Hepatocyte (in vitro differentiated cells): ENCODE data around the gene GTPBP2. TPM values are rescaled to one million over a fixed set of nuclear protein-coding genes. Genes with fewer than 3 reads are reported as not detected.

Experiments
- DNase-seq: peaks from one replicate; pipeline ENCODE4 v3.0.0-alpha.2; 2016; ENCODE audit warnings: low spot score
- H2AFZ ChIP-seq: fragments of 200-600 bp; sonication (generic); 2 replicates; pipeline ENCODE4 v1.6.0; 2016; ENCODE audit warnings: antibody characterized with exemption, mild to moderate bottlenecking
- H3K27ac ChIP-seq: fragments of 200-600 bp; sonication (generic); 2 replicates; pipeline ENCODE4 v1.5.1; 2016; ENCODE audit warnings: mild to moderate bottlenecking
- H3K27me3 ChIP-seq: fragments of 200-600 bp; sonication (generic); 2 replicates; pipeline ENCODE4 v1.6.1; 2016
- H3K36me3 ChIP-seq: fragments of 200-600 bp; sonication (generic); replicated peaks from 2 replicates; pipeline ENCODE4 v1.5.1; 2016; ENCODE audit warnings: low read depth; ENCODE audit not compliant: insufficient read depth
- H3K4me1 ChIP-seq: fragments of 200-600 bp; sonication (generic); 2 replicates; pipeline ENCODE4 v1.5.1; 2016; ENCODE audit warnings: mild to moderate bottlenecking, moderate library complexity; ENCODE audit not compliant: insufficient read depth
- H3K4me2 ChIP-seq: fragments of 200-600 bp; sonication (generic); 2 replicates; pipeline ENCODE4 v1.6.0; 2016
- H3K4me3 ChIP-seq: fragments of 200-600 bp; sonication (generic); 2 replicates; pipeline ENCODE4 v1.5.1; 2016; ENCODE audit warnings: mild to moderate bottlenecking
- H3K79me2 ChIP-seq: fragments of 200-600 bp; sonication (generic); 2 replicates; pipeline ENCODE4 v1.6.0; 2017; ENCODE audit warnings: mild to moderate bottlenecking
- H3K9me2 ChIP-seq: fragments of 200-600 bp; sonication (generic); replicated peaks from 2 replicates; pipeline ENCODE4 v1.6.0; 2017; ENCODE audit warnings: mild to moderate bottlenecking; ENCODE audit not compliant: insufficient read depth
- H3K9me3 ChIP-seq: fragments of 200-600 bp; sonication (generic); 2 replicates; pipeline ENCODE4 v1.5.1; 2016; ENCODE audit warnings: low read depth, mild to moderate bottlenecking
- H4K20me1 ChIP-seq: fragments of 200-600 bp; sonication (generic); 2 replicates; pipeline ENCODE4 v1.6.0; 2016; ENCODE audit warnings: mild to moderate bottlenecking; ENCODE audit not compliant: insufficient read depth, poor library complexity, severe bottlenecking
- EZH2 ChIP-seq: fragments of 200-600 bp; sonication (generic); IDR thresholded peaks from 2 replicates; pipeline ENCODE4 v1.6.1; 2016; ENCODE audit warnings: antibody characterized with exemption, mild to moderate bottlenecking, borderline replicate concordance
- EZH2phosphoT487 ChIP-seq: fragments of 200-600 bp; sonication (generic); IDR thresholded peaks from one replicate; pipeline ENCODE4 v1.6.1; 2018; ENCODE audit warnings: antibody characterized with exemption, mild to moderate bottlenecking, low read depth, moderate library complexity; ENCODE audit not compliant: unreplicated experiment, severe bottlenecking
- WGBS: methylation state at CpG from one replicate; pipeline ENCODE4 v1.1.6; 2016; ENCODE audit warnings: low lambda C conversion rate; ENCODE audit errors: missing lambda C conversion rate; 5-methylcytosine and 5-hydroxymethylcytosine counted together
- polyA plus RNA-seq: library from polyadenylated mRNA; unstranded; fragments of >200 nt; fragmentation: Nextera tagmentation; extraction: Ambion mirVana; gene quantifications from 2 replicates; pipeline ENCODE4 v1.2.1, GENCODE V29; 2016
- total RNA-seq: library from RNA; depleted of rRNA; stranded (reverse); fragments of >200 nt; gene quantifications from 2 replicates; pipeline ENCODE4 v1.2.3, GENCODE V29; 2014
- TF ChIP-seq, protein P1 (sequence below): fragments of 200-600 bp; sonication (generic); IDR thresholded peaks from 2 replicates; pipeline ENCODE4 v1.5.1; 2016; ENCODE audit warnings: antibody characterized with exemption, mild to moderate bottlenecking; ENCODE audit not compliant: poor library complexity

GTPBP2 gene
- total and polyA plus RNA-seq, 2 experiments from 2014 or later = 21.9 to 59.5 TPM

GRCh38 chr6:43673444-43674084 lies 44.5 kb upstream of the GTPBP2 start:
- peaks cover 13% of the 10 kb centered on the region for H3K4me1 ChIP-seq
- no peak overlapping the region for H2AFZ ChIP-seq
- no peaks in the 10 kb centered on the region for H3K9me3 ChIP-seq
- no peak overlapping the region for H3K4me3 ChIP-seq
- H3K4me2 ChIP-seq = no peak overlapping the region
- TF ChIP-seq EZH2phosphoT487 (no peak), EZH2 (no peak)
- TF ChIP-seq, protein P1, sequence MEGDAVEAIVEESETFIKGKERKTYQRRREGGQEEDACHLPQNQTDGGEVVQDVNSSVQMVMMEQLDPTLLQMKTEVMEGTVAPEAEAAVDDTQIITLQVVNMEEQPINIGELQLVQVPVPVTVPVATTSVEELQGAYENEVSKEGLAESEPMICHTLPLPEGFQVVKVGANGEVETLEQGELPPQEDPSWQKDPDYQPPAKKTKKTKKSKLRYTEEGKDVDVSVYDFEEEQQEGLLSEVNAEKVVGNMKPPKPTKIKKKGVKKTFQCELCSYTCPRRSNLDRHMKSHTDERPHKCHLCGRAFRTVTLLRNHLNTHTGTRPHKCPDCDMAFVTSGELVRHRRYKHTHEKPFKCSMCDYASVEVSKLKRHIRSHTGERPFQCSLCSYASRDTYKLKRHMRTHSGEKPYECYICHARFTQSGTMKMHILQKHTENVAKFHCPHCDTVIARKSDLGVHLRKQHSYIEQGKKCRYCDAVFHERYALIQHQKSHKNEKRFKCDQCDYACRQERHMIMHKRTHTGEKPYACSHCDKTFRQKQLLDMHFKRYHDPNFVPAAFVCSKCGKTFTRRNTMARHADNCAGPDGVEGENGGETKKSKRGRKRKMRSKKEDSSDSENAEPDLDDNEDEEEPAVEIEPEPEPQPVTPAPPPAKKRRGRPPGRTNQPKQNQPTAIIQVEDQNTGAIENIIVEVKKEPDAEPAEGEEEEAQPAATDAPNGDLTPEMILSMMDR = no peak
- H3K27ac ChIP-seq = peak overlapping the region; percentile 60
- 78% methylated on average over 15 of the region's 15 CpGs for WGBS
- H3K79me2 ChIP-seq = no peaks in the 10 kb centered on the region
- no peaks in the 10 kb centered on the region for H3K27me3 ChIP-seq
- H4K20me1 ChIP-seq = no peaks in the 10 kb centered on the region
- no peaks in the 10 kb centered on the region for H3K36me3 ChIP-seq
- H3K9me2 ChIP-seq = no peaks in the 10 kb centered on the region
- DNase-seq = no peak

- Histone ChIP-seq H3K9me2 (no peaks in the 10 kb centered on the region), H3K4me3 (no peak overlapping the region), H3K9me3 (no peaks in the 10 kb centered on the region), H3K36me3 (no peaks in the 10 kb centered on the region), H4K20me1 (no peaks in the 10 kb centered on the region), H2AFZ (no peak overlapping the region), H3K4me2 (peak overlapping the region; percentile 13), H3K79me2 (no peaks in the 10 kb centered on the region), H3K27me3 (no peaks in the 10 kb centered on the region), H3K4me1 (peaks cover 26% of the 10 kb centered on the region), H3K27ac (peak overlapping the region; percentile 60)
- no peak for TF ChIP-seq EZH2
- TF ChIP-seq, protein P1 = no peak
- TF ChIP-seq EZH2phosphoT487 = no peak
- peak; percentile 44 for DNase-seq
- WGBS = 88% methylated on average over 16 of the region's 16 CpGs
Observed at GRCh38 chr6:43671801-43672690, 43.0 kb upstream of the GTPBP2 start.

DNA sequence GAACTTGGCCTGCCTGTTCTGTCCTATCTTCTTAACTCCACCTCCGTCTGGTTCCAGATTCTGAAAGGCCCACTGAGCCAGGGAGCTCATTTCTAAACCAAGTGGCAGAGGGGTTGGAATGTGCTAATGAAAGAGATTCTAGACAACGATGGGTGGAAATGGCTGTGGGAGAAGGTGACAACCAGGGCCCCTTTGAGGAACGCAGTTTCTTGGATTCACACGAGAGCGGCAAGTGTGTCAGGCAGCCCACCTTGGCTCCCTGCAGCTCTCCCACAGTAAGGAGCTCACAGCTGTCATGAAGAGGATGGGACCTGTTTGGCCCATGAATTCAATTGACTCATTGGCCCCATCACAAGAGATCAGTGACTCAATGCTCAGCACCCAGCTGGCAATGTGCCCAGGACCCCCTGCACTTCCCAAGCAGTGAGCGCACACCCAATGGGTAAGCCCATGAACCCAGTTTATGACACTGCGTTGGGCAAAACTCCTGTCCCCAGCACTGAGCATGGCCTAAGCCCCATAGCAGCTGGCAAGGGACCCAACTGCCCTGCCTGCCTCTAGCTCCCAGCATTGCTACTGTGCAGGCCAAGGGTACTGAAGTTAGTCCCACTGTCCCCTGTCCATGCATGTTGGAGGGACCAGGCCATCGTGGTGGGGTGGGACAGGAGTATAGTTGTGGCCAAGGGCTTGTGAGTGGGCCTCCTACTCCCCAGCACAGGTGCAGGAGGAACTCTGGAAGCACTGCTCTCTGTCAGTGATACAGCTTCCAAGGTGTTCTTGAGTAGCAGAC lies 42.1 kb upstream of the GTPBP2 start:
- DNase-seq = no peak
- Histone ChIP-seq H3K79me2 (no peaks in the 10 kb centered on the region), H4K20me1 (no peaks in the 10 kb centered on the region), H3K9me2 (no peaks in the 10 kb centered on the region), H3K36me3 (no peaks in the 10 kb centered on the region), H3K4me3 (no peak overlapping the region), H3K4me1 (peaks cover 26% of the 10 kb centered on the region), H2AFZ (no peak overlapping the region), H3K4me2 (no peak overlapping the region), H3K27me3 (no peaks in the 10 kb centered on the region), H3K9me3 (no peaks in the 10 kb centered on the region), H3K27ac (peak overlapping the region; percentile 60)
- WGBS = 96% methylated on average over 8 of the region's 8 CpGs
- TF ChIP-seq, protein P1 = no peak
- TF ChIP-seq EZH2phosphoT487 (no peak), EZH2 (no peak)
